Stimulated activated CD8-positive, alpha-beta memory T cell treated with anti-CD3 and anti-CD28 coated beads, Interleukin-4, amount 100 ng/mL, for 24 hours (primary cell): ENCODE data around the gene AMDHD1.

Experiments used
- DNase-seq: peaks from one replicate; pipeline ENCODE4 v3.0.0-alpha.2; 2020; ENCODE audit warnings: low read depth

Gene AMDHD1

DNA sequence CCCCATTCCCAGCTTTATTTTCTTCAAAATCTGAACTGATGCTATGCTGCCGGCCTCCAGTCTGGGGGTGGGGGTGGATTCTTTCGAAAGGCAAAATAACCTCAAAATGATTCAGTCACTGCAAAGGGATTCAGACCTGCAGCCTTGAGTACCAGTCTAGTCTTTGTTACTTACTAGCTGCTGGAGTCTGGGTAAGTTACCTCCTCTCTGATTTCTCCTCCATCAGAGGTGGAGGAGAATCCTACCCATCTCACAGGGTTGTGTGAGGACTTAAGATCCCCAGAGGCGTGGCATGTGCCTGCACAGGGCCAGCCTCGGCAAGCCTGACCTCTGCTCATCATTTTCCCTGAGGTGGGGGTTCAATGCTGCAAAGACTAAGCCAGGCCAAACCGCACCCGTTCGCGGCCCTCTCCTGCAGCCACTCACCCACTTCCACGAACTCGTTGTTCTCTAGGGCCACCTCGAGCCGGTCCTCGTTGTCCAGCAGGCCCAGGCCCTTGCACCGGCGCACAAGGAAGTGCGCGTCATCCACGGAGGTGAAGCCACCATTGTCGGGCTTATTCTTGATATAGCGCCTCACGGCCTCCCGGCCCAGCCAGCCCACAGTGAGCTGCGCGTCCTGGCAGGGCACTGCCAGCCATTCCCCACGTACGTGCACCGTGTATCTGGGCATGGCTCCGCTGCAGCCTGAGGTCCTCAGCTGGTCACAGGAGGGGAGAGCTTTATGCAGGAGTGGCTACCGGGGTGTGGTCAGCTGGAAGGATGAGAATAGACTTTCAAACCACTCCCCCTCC is 52.3 kb downstream of the AMDHD1 start:
- DNase-seq, result no peak

DNA sequence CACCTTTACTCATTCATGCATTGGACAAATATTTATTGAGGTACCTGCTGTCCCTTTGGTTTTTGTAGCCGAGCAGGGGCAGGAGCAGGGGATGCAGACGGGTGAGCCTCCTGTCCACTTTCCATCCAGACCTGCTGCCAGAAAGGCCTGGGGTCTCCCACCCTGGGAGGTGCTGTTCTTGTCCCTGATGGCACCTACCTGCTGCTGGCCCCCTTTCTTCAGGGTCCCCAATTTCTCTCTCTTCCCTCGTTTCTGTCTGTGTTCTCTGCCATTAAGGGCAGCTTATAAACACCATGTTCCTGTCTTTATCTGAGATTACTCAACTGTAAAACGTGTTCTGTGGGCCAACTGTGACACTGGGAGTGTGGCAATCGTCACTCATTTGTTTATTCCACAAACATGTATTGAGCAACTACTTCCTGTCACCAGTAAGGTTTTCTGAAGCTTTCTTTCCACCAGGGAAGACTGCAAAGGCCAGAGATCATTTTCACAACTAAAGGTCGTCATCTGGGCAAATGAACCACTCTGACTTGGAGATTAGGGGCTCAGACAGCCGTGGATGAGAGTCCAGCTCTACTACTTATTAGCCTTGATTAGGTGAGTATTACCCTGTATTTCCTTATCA is 53.0 kb downstream of the AMDHD1 start, which contains the start of gene HAL:
TSS of gene HAL (minus strand) at position 311 of the 625 bp plus-strand sequence. CDS start 434 bp downstream, outside the sequence.
- DNase-seq, result no peak

DNA sequence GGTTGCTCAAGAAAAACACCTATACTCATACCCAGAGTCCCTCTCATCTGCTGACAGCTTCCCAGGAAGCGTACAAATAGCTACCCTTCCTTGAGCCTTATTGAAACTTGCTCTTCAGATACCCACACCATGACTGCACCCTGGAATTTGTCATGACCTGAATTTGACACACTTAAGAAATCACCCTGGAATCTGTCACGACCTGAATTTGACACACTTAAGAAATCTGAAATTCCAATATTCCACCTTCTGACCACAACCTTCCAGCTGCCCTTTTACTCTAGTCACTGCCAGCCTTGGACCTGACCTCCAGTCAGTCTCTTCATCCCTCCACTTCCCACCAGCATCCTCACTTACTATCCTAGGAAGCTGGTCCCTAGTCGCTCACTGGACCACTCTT is 54.1 kb downstream of the AMDHD1 start:
- DNase-seq, result no peak

DNA sequence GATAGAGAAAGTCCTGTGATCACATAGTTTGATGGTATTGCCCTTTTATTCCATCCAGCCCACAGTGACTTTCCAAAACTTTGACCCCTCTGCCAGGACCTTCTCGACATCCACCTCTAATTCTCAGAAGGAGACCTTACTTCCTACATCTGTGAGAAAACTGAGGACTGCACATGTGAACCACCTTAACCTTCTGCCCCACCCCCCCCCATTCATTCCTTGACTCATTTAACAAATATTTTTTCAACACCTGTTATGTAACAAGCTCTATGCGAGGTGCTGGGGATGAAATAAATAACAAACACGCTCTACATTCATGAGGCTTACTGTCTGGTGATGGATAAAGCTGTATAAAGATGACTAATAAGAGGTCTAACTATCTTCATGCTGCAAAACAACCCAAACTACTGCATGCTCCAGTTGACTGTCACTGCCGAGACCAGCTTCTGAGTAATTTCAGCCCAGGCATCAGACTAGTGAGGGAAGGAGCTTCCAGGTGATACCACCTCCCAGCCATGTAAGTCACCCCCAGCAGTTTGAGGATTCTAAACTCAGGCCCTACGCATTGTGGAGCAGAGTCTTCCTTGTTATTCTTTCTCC is 54.9 kb downstream of the AMDHD1 start:
- DNase-seq, result no peak

DNA sequence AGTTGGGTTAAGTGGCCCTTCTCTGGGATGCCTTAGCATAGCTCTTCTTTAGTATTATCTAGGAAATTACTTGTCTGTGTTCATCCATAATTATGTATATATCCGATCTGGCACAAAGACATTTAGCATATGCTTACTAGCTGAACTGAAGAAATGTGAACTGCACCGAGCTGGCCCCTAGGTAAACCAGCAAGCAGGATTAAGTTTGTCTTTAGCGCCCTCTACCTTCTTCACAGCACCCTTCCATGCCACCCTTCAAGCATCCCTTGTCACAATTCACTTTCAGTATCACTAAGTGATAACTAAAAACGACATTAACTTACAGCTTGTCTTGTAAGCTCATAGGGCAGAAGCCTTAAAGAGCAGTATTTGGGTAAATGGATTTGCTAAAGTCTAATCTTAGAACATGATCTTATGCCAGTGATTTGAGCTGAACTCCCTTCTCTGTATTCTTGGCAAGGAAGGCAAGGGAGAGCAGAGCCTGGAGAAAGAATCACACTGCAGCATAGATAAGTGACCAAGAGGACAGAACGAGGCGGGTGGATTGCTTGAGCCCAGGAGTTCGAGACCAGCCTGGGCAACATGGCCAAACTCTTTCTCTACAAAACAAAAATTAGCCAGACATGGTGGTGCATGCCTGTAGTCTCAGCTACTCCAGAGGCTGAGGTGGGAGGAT is 55.6 kb downstream of the AMDHD1 start:
- peak; percentile 4 for DNase-seq

DNA sequence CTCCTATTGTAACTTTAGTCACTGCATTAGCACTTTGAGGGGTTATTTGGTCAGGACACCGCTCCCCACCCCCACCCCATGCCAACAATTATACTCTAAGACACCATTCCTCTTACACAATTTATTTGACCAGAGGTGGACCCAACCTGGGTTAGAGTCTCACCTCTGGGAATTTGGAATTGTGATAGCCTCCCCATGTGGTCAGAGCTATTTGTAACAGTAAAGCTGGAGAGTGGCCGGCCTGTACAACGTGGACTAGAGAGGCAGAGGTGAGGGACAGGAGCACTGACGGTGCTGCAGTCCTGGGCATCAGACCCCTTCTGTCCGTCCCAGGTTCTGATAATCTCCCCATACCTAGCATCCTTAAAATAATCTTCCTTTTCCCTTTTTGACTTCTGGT is 56.4 kb downstream of the AMDHD1 start:
- no peak for DNase-seq

DNA sequence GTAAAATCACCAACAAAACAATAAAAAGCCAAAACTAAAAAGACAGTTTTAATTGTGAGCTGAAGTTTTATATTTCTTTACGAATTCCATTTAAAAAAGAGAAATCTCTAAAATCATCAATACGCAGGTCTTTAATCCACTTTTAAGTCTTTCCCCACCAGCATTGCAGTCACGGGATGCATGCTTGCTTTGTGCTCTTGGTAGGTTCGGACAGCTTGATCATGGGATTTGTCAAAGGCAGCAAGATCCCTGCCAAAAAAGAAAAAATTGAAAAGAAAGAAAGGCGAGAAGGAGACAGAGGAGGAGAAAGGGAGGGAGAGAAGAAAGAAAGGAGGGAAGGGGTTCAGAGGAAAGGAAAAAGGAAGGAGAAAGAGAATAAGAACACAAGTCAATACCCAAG is 57.7 kb downstream of the AMDHD1 start:
- DNase-seq, result no peak

DNA sequence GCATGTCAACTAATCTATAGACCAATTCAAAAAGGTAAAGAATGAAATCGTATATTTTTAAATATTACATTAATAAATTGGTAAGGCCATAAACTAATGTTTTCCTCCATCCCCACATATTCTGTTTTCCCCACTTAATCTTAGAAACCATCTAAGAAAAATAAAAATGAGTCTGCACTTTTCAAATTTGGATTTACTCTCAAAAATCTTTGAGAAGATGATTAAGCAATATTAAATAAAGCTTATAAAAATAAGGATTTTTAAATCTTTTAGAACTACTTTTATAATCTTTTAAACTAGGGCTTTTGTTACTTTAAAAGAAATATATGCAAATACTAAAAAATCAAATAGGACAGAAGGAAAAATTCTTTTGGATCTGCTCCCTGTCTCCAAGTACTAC is 63.6 kb downstream of the AMDHD1 start:
- no peak for DNase-seq

DNA sequence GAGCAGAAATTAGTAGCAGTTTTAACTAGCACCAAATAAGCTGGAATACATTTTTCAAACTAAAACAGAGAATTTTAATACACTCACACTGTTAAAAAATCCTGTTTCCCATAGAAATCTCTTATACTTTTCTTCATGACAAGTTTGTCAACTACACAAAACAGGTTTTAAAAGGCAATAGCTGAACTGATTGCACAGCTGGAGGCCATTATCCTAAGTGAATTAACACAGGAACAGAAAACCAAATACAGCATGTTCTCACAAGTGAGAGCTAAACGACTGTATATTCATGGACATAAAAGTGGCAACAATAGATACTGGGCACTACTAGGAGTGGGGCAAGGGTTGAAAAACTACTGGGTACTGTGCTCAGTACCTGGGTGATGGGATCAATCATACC is 64.6 kb downstream of the AMDHD1 start:
- no peak for DNase-seq

DNA sequence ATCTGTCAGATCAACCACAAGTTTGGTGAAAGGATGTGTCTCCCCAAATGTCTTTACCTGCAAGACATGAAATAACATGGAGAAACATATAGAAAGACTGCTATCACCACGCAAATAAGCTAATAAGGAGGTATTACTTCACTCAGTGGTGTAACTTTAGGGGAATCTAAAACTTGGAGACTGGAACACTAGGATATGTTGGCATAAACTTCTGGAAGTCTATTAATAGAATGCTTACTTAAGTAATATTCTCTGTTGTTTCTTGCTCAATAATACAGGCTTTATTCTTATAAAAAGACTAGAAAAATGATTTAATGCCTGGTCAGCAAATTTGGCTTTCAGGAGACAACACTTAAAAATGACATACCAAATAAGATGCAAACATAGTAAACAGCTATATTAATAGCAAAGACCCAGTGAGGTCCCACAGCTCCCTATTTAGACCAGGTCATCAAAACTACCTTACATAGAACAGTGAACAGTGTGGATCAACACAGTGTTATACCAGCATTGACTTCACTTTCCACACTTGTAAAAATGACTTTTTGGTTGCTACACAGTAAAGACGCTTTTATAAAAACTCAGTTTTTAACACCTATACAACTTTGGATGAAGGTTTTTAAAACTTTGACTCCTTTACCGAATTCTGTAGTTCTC is 71.9 kb downstream of the AMDHD1 start:
- DNase-seq, result no peak

DNA sequence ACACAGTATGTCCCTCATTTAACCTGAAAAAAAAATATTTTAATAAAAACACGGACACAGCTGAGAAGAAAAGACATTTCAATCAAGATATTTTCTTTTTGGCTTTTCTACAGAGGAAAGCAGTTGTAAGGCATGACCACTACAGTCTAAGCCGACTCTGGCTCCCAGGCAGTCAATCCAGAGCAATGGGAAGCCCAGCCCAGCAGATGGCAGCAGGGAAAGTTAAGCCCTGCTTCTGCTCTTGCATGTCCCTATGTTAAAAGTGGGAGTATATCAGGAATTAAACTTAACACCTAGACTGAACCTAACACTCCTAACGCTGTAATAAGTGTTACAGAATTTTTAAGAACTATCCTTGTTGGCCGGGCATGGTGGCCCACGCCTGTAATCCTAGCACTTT is 72.5 kb downstream of the AMDHD1 start:
- DNase-seq, result no peak
